Caco-2 (cell line): ENCODE measurements around the gene DNM1L. TPM values are rescaled to one million over a fixed set of nuclear protein-coding genes. Genes with fewer than 3 reads are reported as not detected.

Source experiments
- BruUV-seq: library from RNA; stranded (reverse); fragments of 400-500 nt; replicated peaks from 2 replicates; lab custom pipeline; 2021; lab: Mats Ljungman, UMichigan
- CTCF ChIA-PET: fragments of 300-600 bp; sonication (Branson Sonifier 250); formaldehyde crosslinking; loops from one replicate; lab custom pipeline; 2022; ENCODE audit warnings: antibody characterized with exemption; lab: Charles Lee
- POLR2A ChIA-PET: fragments of 300-600 bp; sonication (Branson Sonifier 250); formaldehyde crosslinking; loops from one replicate; lab custom pipeline; 2022; ENCODE audit warnings: antibody characterized with exemption; lab: Charles Lee
- DNase-seq, 2 experiments: peaks; one replicate each; pipeline versions ENCODE4 v3.0.0 to v3.0.0-alpha.2; 2020 to 2022
- H3K27me3 ChIP-seq: replicated peaks from 2 replicates; pipeline ENCODE4 v1.6.0; 2011; ENCODE audit warnings: low read length; ENCODE audit not compliant: control insufficient read depth, insufficient read depth
- H3K36me3 ChIP-seq: 2 replicates; pipeline ENCODE4 v1.5.1; 2011; ENCODE audit warnings: low read length; ENCODE audit not compliant: control insufficient read depth, insufficient read depth
- H3K4me1 ChIP-seq: fragments of 250-450 bp; sonication (Bioruptor Pico); 2 replicates; pipeline ENCODE4 v1.5.1; 2020; ENCODE audit warnings: mild to moderate bottlenecking
- H3K4me3 ChIP-seq: 2 replicates; pipeline ENCODE4 v1.5.1; 2011; ENCODE audit warnings: low read depth, mild to moderate bottlenecking, control low read depth, low read length
- H3K9me3 ChIP-seq: fragments of 250-450 bp; sonication (Bioruptor Pico); 2 replicates; pipeline ENCODE4 v1.5.1; 2020; ENCODE audit warnings: mild to moderate bottlenecking, moderate library complexity
- H3K27ac Mint-ChIP-seq: one replicate; pipeline ENCODE4 v1.8.0; 2022; ENCODE audit warnings: mixed read lengths; ENCODE audit not compliant: unreplicated experiment
- H3K27me3 Mint-ChIP-seq: one replicate; pipeline ENCODE4 v1.8.0; 2022; ENCODE audit warnings: mixed read lengths; ENCODE audit not compliant: insufficient read depth, unreplicated experiment
- H3K36me3 Mint-ChIP-seq: one replicate; pipeline ENCODE4 v1.8.0; 2022; ENCODE audit warnings: mild to moderate bottlenecking, mixed read lengths; ENCODE audit not compliant: insufficient read depth, unreplicated experiment
- H3K4me1 Mint-ChIP-seq: one replicate; pipeline ENCODE4 v1.8.0; 2022; ENCODE audit warnings: low read depth, mixed read lengths; ENCODE audit not compliant: unreplicated experiment
- H3K4me3 Mint-ChIP-seq: one replicate; pipeline ENCODE4 v1.8.0; 2022; ENCODE audit warnings: mild to moderate bottlenecking, moderate library complexity, mixed read lengths; ENCODE audit not compliant: unreplicated experiment
- H3K9me3 Mint-ChIP-seq: one replicate; pipeline ENCODE4 v1.8.0; 2022; ENCODE audit warnings: mixed read lengths; ENCODE audit not compliant: unreplicated experiment
- CTCF ChIP-seq, 2 experiments: fragments of 200-600 bp in 1 of 2; IDR thresholded peaks; 1 replicate in 1 of 2; 2 replicates in 1 of 2; pipeline versions ENCODE4 v1.5.1 to v1.8.0; 2011 to 2022; ENCODE audit warnings: antibody characterized with exemption in 1 of 2, control low read depth in 1 of 2, inconsistent platforms in 1 of 2, low read depth in 1 of 2, low read length in 1 of 2, mild to moderate bottlenecking in 1 of 2, moderate library complexity in 1 of 2; ENCODE audit not compliant: insufficient read depth in 1 of 2, severe bottlenecking in 1 of 2, unreplicated experiment in 1 of 2
- intact Hi-C: fragments of 100-400 bp; cut with micrococcal nuclease; formaldehyde crosslinking; loops from one replicate; pipeline ENCODE4 v1.10.0; 2022; ENCODE audit not compliant: unreplicated experiment
- total RNA-seq: library from RNA; stranded (reverse); gene quantifications from 2 replicates; pipeline ENCODE4 v1.2.3, GENCODE V29; 2022

Gene DNM1L
- total RNA-seq, 1 experiment from 2014 or later: 136 TPM

GRCh38 chr12:32755051-32755653, 76.1 kb downstream of the DNM1L start:
- Mint-ChIP-seq H3K4me3 (peak overlapping the region; percentile 87), H3K27me3 (peaks cover 5% of the 10 kb centered on the region), H3K4me1 (peaks cover 9% of the 10 kb centered on the region), H3K27ac (peak overlapping the region; percentile 94), H3K9me3 (no peaks in the 10 kb centered on the region), H3K36me3 (peaks cover 52% of the 10 kb centered on the region)
- ChIA-PET CTCF (interaction anchor here (0.5 to 3.2 kb wide), 39 partner anchors 9 to 1267 kb away, joined by 3 to 30 read pairs (median 4); partner anchors contain the start of genes ALG10 and PKP2), POLR2A (interaction anchor here (0.6 to 2.3 kb wide), 11 partner anchors 76 to 1267 kb away, joined by 3 to 25 read pairs (median 5); partner anchors contain the start of genes ALG10, DNM1L and PKP2)
- Histone ChIP-seq H3K27me3 (no peaks in the 10 kb centered on the region), H3K4me1 (peaks cover 16% of the 10 kb centered on the region), H3K36me3 (peaks cover 6% of the 10 kb centered on the region; the same call in 1 of the 2 replicates), H3K4me3 (peak overlapping the region; percentile 59), H3K9me3 (no peaks in the 10 kb centered on the region)
- TSS peak; percentile 28 for BruUV-seq
- TF ChIP-seq CTCF (IDR thresholded peaks at IDR 0.05; ENCODE audit: insufficient read depth in 1 of 2, low read depth in 1 of 2, low read length in 1 of 2, severe bottlenecking in 1 of 2, unreplicated experiment in 1 of 2): peak; percentile 96
- DNase-seq: peak; percentile 91 to 95
- intact Hi-C loops: loop anchor here (1.0 to 10.0 kb wide), 9 partner anchors 76 to 1192 kb away; partner anchors contain the start of gene DNM1L

- CTCF ChIA-PET: interaction anchor here (0.6 to 3.2 kb wide), 40 partner anchors 9 to 1267 kb away, joined by 3 to 30 read pairs (median 4); partner anchors contain the start of genes ALG10 and PKP2
- peaks cover 16% of the 10 kb centered on the region for H3K4me1 ChIP-seq
- TF ChIP-seq CTCF (IDR thresholded peaks at IDR 0.05; ENCODE audit: insufficient read depth in 1 of 2, low read depth in 1 of 2, low read length in 1 of 2, severe bottlenecking in 1 of 2, unreplicated experiment in 1 of 2): peak; percentile 88 to 95
- peaks cover 6% of the 10 kb centered on the region; the same call in 1 of the 2 replicates for H3K36me3 ChIP-seq
- intact Hi-C loops: loop anchor here (1.0 to 10.0 kb wide), 14 partner anchors 77 to 1266 kb away; partner anchors contain the start of genes ALG10 and DNM1L
- no peaks in the 10 kb centered on the region for H3K9me3 ChIP-seq
- Mint-ChIP-seq H3K36me3 (peaks cover 45% of the 10 kb centered on the region), H3K4me3 (peak within 1 kb of the TSS; percentile 87), H3K4me1 (peaks cover 9% of the 10 kb centered on the region), H3K27ac (peak within 1 kb of the TSS; percentile 94), H3K9me3 (no peaks in the 10 kb centered on the region), H3K27me3 (peaks cover 5% of the 10 kb centered on the region)
- TSS peak; percentile 94 for BruUV-seq
- peak; percentile 97 to 99 for DNase-seq
- H3K4me3 ChIP-seq: peak within 1 kb of the TSS; percentile 59
- H3K27me3 ChIP-seq: no peaks in the 10 kb centered on the region
- POLR2A ChIA-PET: interaction anchor here (0.6 to 2.3 kb wide), 12 partner anchors 56 to 1266 kb away, joined by 3 to 25 read pairs (median 5); partner anchors contain the start of genes ALG10, DNM1L and PKP2
These were observed 76.8 kb downstream of the DNM1L start, which contains the start of gene YARS2 for GRCh38 chr12:32755654-32756475. YARS2 (minus strand) TSS chr12:32755897; CDS start chr12:32755874, 23 bp downstream.
